HCT116 (cell line): ENCODE measurements around the gene RNPEPL1.

Experiments
- EZH2 ChIP-seq: fragments of 200-600 bp; sonication (generic); IDR thresholded peaks from 2 replicates; pipeline ENCODE4 v1.6.1; 2017; ENCODE audit warnings: antibody characterized with exemption, mixed run types
- EZH2phosphoT487 ChIP-seq: fragments of 200-600 bp; IDR thresholded peaks from 2 replicates; pipeline ENCODE4 v1.6.1; 2018; ENCODE audit warnings: antibody characterized with exemption, borderline replicate concordance
- POLR2A ChIP-seq: IDR thresholded peaks from 2 replicates; pipeline ENCODE4 v1.7.0; 2011; ENCODE audit warnings: borderline replicate concordance; ENCODE audit not compliant: insufficient read depth, insufficient read length; ENCODE audit errors: extremely low read depth
- ZFX ChIP-seq: fragments of 450-650 bp; IDR thresholded peaks from 2 replicates; pipeline ENCODE4 v1.6.1; 2017
- TF ChIP-seq, protein P1 (sequence below): IDR thresholded peaks from 2 replicates; pipeline ENCODE4 v1.6.1; 2012
- TF ChIP-seq, protein P2 (sequence below), 3 experiments: fragments of 200-600 bp in 1 of 3; sonication (generic) in 1 of 3; IDR thresholded peaks in 2 of 3; conservative IDR thresholded peaks in 1 of 3; 2 replicates each; pipeline ENCODE4 v1.5.1; 2012 to 2017; ENCODE audit warnings: low read depth in 2 of 3, low read length in 2 of 3, antibody characterized with exemption in 1 of 3, borderline replicate concordance in 1 of 3, control low read depth in 1 of 3, mild to moderate bottlenecking in 1 of 3, mixed read lengths in 1 of 3, mixed run types in 1 of 3, moderate library complexity in 1 of 3; ENCODE audit not compliant: insufficient read depth in 1 of 3

DNA sequence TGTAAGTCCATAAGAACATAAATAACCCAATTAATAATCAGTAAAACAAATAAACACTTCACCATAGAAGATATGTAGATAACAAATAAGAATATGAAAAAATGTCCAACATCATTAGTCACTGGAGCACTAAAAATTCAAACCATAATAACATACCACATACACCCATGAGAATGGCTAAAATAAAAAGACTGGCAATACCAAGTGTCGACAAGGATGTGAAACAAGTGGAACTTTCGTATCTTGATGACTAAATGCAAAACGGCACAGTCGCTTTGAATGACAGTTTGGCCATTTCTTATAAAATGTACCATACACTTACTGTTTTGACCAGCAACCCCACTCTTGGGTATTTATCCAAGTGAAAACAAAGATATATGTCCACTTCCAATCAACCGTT, 37.2 kb upstream of the RNPEPL1 start:
- TF ChIP-seq POLR2A (no peak), EZH2phosphoT487 (no peak), EZH2 (no peak), ZFX (no peak)
- TF ChIP-seq, protein P1, sequence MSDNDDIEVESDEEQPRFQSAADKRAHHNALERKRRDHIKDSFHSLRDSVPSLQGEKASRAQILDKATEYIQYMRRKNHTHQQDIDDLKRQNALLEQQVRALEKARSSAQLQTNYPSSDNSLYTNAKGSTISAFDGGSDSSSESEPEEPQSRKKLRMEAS, result no peak
- TF ChIP-seq, protein P2, sequence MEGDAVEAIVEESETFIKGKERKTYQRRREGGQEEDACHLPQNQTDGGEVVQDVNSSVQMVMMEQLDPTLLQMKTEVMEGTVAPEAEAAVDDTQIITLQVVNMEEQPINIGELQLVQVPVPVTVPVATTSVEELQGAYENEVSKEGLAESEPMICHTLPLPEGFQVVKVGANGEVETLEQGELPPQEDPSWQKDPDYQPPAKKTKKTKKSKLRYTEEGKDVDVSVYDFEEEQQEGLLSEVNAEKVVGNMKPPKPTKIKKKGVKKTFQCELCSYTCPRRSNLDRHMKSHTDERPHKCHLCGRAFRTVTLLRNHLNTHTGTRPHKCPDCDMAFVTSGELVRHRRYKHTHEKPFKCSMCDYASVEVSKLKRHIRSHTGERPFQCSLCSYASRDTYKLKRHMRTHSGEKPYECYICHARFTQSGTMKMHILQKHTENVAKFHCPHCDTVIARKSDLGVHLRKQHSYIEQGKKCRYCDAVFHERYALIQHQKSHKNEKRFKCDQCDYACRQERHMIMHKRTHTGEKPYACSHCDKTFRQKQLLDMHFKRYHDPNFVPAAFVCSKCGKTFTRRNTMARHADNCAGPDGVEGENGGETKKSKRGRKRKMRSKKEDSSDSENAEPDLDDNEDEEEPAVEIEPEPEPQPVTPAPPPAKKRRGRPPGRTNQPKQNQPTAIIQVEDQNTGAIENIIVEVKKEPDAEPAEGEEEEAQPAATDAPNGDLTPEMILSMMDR (IDR thresholded peaks at IDR 0.05 in 2 of 3, conservative IDR thresholded peaks at IDR 0.05 in 1 of 3; ENCODE audit: borderline replicate concordance in 1 of 3, insufficient read depth in 1 of 3, low read depth in 2 of 3, low read length in 2 of 3), result no peak
